Limb (tissue), 2 donors: ENCODE results near the gene ADAD1.

Experiments
- DNase-seq, 2 donors: peaks; one replicate each; pipeline ENCODE4 v3.0.0-alpha.2; 2016; ENCODE audit errors: extremely low spot score in 2 of 2

Gene ADAD1

DNA sequence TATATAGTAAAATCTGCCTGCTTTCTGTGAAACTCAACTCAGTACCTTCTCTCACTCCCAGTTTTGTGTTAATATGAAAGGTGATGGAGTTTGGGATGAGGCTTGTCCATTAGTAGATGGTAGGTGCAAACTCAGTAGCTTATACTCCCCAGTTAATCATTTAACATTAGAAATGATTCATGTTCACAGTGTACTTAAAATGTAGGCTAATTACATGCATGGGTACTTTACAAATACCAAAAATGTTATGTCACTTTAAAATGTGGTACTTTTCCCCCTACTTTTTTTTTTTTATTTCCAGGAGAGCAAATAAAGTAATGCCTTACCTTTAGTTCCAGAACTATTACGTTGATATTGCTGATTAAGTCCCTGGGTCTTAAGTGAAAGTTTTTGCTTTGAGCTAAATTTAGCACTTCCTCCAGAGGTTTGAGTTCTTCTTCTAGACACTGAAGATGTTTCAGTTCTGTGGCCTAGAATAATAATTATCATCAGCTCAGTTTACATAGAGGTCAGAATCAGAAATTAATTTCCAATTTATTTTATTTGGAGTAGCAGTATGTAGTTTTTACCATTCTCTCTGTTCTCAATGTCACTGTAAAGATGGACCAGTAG is 74.7 kb downstream of the ADAD1 start:
- DNase-seq, result no peak

DNA sequence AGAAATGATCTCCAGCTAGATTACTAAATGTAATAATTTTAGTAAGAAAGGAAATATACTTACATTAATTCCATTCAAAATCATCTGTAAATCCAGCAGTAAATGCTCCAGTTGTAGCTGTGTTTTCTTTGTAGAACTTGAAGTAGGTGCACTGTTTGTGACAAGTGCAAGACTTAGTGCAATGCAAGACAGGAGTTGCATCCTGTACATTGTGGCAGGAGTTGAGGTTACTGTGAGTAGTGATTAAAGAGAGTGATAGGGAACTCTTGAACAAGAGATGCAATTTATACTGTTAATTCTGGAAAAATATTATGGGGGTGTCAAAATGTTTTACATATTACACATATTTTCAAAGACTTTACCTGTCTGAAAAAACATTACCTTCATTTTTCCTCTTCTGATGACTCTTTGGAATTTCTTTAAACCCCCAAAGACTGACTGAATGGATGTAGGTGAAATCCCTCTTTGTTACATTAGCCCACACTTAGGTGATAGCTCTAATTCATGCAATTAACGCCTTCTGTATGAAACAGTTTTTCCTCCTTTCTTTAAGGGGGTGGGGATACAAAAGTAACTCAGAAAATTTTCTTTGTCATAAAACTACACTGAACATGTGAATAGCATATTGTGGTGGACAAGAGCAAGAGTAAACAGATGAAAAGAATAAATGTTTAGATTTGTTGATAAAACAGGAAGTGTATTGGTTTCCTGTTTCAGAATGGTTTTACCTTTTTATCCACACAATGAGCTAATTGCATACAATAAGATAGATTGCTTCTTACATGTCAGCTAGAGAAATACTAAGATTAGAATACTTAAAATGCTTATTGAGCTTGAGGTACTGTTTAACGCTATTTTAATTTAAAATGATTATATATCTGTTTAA is 77.7 kb downstream of the ADAD1 start, which contains the start of gene IL2:
TSS of gene IL2 (minus strand) at position 495 of the 886 bp plus-strand sequence. CDS start at position 210, 285 bp downstream.
- no peak for DNase-seq

DNA sequence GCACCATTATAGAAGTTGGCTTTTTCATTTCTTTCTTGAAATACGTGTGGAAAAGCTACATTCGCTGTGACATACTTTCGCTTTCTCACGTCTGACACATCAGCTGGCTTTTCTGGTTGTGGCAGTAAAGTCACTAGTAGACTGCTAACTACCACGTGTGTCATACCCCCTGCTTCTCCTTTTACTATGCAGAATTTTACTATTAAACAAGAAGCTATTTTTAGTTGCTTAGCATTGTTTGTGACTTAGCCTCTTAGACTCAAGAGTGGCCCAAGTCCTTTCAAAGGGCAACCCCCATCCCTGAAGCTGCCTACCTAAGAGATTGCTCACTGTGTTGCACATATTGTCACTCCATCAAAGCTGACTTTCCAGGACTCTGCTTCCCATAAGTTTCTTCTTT is 79.8 kb downstream of the ADAD1 start:
- no peak for DNase-seq

DNA sequence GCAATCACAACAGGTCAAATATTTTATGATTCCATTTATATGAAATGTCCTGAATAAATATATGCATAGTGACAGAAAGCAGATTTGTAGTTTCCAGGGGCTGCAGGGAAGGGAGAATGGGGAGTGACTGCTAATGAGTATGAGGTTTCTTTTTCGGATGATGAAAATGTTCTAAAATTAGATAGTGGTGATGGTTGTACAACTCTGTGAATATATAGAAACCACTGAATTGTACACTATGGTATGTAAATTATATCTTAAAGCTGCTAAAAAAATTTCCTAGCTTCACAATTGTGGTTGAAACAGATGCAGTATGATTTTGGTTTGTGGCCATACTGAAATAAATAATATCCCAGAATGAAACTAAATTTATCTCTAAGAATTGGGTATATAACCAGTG is 90.6 kb downstream of the ADAD1 start:
- no peak for DNase-seq

DNA sequence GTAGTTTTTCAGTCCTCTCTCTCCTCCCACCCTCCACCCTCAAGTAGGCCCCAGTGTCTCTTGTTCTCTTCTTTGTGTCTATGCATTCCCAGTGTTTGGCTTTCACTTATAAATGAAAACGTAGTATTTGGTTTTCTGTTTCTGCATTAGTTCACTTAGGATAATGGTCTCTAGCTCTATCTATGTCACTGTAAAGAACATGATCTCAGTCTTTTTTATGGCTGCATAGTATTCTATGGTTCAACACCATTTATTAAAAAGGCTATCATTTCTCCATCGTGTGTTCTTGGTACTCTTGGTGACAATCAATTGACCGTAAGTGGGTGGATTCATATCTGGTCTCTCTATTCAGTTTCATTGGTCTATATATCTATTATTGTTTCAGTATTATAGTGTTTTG is 96.4 kb downstream of the ADAD1 start:
- DNase-seq, result no peak

DNA sequence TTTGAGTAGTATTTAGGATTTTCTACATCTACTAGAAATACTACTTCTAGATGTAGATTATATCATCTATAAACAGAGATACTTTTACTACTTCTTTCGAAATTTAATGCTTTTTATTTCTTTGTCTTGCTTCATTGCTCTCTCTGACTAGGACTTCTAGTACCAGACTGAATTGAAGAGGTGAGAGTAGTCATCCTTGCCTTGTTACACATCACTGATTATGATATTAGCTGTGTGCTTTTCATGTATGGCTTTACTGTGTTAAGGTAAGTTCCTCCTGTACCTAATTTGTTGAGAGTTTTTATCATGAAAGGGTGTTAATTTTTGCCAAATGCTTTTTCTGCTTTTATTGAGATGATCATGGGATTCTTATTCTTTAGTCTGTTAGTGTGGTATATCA is 97.3 kb downstream of the ADAD1 start:
- no peak for DNase-seq

DNA sequence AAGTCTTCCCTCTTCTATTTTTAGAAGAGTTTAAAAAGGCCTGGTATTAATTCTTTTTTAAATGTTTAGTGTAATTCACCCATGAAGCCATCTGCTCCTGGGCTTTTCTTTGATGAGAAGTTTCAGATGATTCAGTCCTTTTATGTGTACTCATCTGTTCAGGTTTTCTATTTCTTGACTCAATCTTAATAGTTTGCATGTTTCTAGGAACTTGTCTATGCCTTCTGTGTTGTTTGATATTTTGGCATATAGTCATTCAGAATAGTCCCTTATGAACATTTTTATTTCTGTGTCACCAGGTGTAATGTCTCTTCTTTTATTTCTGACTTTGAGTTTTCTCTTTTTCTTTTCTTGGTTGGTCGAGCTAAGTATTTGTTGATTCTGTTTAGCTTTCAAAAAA is 97.9 kb downstream of the ADAD1 start:
- DNase-seq, result no peak
